B cell (primary cell): Measurements from ENCODE around the gene PCBP3.

Experiments
- CTCF ChIP-seq: fragments of 200-600 bp; IDR thresholded peaks from one replicate; pipeline ENCODE4 v1.8.0; 2022; ENCODE audit warnings: antibody characterized with exemption, mild to moderate bottlenecking
- EZH2 ChIP-seq: IDR thresholded peaks from 2 replicates; pipeline ENCODE4 v1.6.1; 2012; ENCODE audit warnings: borderline replicate concordance, low read depth, mild to moderate bottlenecking, moderate library complexity, low read length; ENCODE audit not compliant: insufficient read depth, poor library complexity, severe bottlenecking

GRCh38 chr21:45607021-45607908 is 36.3 kb upstream of the PCBP3 start:
- TF ChIP-seq CTCF: no peak
- no peak for TF ChIP-seq EZH2
